HG03097 (cell line): ENCODE results near the gene OBSCN.

Experiments used
- ATAC-seq: cut with Tn5 transposase; IDR thresholded peaks from one replicate; pipeline ENCODE4 v1.9.1; 2021; ENCODE audit not compliant: unreplicated experiment, low FRiP score

The OBSCN gene, protein sequence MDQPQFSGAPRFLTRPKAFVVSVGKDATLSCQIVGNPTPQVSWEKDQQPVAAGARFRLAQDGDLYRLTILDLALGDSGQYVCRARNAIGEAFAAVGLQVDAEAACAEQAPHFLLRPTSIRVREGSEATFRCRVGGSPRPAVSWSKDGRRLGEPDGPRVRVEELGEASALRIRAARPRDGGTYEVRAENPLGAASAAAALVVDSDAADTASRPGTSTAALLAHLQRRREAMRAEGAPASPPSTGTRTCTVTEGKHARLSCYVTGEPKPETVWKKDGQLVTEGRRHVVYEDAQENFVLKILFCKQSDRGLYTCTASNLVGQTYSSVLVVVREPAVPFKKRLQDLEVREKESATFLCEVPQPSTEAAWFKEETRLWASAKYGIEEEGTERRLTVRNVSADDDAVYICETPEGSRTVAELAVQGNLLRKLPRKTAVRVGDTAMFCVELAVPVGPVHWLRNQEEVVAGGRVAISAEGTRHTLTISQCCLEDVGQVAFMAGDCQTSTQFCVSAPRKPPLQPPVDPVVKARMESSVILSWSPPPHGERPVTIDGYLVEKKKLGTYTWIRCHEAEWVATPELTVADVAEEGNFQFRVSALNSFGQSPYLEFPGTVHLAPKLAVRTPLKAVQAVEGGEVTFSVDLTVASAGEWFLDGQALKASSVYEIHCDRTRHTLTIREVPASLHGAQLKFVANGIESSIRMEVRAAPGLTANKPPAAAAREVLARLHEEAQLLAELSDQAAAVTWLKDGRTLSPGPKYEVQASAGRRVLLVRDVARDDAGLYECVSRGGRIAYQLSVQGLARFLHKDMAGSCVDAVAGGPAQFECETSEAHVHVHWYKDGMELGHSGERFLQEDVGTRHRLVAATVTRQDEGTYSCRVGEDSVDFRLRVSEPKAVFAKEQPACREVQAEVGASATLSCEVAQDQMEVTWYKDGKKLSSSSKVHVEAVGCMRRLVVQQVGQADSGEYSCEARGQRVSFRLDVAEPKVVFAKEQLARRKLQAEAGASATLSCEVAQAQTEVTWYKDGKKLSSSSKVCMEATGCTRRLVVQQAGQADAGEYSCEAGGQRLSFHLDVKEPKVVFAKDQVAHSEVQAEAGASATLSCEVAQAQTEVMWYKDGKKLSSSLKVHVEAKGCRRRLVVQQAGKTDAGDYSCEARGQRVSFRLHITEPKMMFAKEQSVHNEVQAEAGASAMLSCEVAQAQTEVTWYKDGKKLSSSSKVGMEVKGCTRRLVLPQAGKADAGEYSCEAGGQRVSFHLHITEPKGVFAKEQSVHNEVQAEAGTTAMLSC (N-terminal part only)

DNA sequence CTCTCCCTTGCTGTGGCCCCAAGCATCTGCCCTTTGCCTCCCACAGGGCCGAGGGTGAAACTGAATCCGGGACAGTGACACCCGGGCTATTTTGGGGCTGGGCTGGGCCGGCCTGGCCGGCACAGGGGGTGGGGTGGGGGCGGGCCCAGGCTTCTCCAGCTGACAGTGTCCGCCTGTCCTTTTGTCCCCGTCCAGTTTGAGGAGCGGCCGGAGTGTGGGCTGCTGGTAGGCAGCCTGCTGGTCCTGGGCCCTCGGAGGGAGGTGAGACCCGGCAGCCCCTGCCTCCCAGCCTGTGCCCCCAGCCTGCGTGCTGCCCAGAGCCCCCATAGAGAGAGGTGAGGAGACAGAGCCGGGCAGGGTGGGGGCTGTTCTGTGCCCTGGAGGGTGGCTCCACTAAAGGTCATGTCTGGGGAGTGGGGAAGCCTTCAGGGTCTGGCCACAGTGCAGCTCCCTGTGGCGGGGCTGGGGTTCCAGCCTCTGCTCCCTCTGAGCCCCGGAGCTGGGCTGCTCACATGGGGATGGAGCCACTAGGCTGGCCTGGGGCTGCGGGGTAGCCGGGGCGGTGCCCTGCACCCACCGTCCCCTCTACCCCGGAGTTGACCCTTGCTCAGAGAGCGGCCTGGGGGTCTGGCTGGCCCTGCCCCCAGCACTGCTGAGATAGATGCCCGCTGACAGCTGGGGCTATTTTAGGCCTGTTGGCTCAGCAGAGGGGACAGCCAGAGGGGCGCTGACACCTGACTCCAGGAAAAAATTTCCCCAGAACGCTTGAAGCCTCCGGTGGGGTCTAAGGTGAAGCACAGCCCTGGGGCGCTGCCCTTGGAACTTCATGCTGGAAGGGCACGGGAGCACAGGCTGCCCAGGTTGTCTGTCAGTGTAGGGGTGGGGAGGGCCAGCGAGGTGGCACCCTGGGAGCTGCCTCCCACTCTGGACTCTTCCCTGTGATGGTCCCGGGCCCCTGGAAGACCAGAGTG lies at the start of gene OBSCN:
Gene OBSCN (plus strand): TSS at position 194 of the 971 bp plus-strand sequence. CDS start 3,740 bp downstream, outside the sequence.
- ATAC-seq = no peak

DNA sequence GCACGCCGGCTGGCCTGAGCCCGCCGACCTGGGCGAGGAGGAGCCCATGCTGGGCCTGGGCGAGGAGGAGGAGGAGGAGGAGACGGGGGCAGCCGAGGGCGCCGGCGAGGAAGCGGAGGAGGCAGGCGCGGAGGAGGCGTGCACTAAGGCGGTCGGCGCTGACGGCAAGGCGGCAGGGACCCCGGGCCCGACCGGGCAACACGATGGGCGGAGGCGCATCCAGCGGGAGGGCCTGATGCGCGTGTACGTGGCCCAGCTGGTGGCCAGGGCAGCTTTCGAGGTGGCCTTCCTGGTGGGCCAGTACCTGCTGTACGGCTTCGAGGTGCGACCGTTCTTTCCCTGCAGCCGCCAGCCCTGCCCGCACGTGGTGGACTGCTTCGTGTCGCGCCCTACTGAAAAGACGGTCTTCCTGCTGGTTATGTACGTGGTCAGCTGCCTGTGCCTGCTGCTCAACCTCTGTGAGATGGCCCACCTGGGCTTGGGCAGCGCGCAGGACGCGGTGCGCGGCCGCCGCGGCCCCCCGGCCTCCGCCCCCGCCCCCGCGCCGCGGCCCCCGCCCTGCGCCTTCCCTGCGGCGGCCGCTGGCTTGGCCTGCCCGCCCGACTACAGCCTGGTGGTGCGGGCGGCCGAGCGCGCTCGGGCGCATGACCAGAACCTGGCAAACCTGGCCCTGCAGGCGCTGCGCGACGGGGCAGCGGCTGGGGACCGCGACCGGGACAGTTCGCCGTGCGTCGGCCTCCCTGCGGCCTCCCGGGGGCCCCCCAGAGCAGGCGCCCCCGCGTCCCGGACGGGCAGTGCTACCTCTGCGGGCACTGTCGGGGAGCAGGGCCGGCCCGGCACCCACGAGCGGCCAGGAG lies 49.5 kb upstream of the OBSCN start:
- no peak for ATAC-seq

DNA sequence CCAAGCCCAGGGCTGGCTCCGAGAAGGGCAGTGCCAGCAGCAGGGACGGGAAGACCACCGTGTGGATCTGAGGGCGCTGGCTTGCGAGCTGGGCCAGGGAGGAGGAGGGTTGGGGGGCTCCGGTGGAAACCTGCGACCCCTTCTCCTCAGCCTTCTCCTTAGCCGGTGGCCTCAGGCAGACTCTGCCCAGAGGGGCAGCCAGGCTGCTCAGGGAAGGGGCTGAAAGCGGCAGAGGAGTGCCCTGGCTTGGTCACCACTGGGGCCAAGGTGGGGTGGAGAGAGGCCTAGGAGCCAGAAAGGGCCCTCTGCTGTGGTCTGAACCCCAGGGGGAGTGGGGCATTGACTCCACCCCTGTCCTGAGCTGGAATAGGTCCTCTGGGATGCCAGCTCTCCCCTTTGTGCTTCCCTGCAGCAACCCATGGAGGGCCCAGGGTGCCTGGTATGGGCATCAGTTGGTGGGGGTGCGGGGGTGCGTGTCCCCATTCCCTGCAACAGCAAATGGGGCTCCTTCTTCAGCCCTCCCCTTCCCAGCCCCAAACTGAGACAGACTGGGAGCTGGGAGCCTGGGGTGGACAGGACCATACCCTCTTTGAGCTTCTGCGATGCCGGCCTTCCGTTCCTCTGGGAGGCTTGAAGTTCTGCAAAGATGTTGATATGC lies 48.7 kb upstream of the OBSCN start:
- no peak for ATAC-seq

DNA sequence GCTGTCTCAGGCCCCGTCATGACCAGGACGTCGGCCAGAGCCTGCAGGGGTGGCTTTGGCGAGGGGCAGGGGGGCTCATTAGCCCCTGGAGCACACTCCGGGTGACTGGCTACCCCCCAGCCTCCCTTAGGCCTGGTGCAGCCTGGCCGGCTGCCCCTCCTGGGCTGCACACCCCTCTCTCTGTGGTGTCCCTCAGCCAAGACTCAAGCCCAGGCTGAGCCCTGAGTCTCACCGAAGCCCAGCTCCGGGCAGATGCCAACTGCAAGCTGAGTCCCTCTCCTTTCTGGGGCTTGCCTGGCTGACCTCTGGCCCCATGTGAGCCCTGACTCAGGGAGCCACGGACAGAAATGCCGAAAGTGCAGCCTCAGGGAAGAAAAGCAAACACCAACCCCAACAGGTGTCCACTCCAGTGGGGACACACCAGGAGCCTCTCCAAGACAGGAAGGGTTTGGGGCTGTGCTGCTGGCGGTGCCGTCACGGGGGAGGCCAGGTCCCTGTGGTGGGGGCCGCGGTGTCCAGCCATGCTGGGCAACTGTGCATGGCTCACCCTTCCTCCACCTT lies 47.6 kb upstream of the OBSCN start:
- ATAC-seq = no peak

DNA sequence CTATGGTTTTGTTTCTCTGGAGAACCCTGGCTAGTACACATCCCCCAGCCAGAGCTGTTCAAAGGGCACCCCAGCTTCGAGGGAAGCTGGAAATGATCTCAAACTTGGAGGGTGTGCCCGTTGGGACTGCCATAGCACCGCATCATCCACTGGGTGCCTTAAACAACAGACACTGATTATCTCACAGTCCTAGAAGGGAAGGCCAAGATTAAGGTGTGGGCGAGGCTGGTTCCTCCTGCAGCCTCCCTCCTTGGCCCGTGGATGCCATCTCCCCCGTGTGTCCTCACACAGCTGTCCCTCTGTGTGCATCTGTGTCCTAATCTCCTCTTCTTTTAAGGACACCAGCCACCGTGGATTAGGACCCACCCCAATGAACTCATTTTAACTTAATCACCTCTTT lies 46.5 kb upstream of the OBSCN start:
- ATAC-seq = no peak

DNA sequence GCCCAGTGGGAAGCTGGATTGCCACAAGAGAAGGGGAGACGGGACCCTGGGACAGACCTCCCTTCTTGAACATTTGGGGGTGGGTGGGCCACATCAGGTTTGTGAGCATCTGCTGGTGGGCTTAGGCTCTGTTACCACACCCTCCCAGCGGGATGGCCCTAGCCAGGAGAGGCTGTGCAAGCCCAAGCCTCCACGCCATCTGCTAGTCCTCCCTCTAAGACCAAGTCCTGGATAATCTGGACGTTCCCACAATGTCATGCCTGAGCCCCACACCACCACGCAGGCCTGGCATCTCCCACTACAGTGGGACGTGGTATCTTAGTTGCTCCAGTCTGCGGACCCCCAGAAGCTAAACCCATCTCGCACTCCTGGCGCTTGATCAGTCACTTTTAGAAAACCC lies 46.0 kb upstream of the OBSCN start:
- ATAC-seq = no peak

DNA sequence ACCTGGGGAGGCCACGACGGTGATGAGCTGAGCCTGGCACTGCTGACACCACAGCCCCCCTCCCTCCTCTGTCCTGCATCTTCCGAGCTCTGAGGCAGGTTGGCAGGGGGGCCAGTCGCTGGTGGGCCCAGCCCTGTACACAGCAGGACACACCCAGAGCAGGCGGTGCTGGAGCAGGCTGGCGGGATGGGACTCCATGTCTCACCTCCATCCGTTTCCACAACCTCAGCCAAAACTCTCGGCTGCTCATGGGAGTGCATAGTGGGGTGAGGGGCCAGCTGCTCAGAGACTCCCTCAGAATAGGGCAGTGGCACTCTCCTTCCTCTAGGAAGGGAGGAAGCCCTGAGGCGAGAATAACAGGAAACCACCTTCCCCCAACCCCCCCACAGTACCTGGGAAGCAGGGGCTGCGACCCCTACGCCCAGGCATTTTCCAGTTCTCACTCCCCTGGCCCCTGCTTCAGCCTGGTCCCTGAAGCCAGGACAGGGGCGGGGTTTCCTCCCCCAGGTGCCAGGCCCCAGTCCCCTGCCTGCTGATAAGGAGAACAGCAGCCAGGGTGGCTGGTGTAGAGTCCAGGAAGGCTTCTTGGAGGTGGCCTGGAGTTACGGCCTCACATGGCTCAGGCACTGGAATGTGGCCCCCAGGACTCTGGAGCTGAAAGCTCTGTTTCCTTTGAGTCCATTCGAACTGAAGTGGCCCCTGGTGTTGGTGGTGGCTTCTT lies 45.4 kb upstream of the OBSCN start:
- no peak for ATAC-seq

DNA sequence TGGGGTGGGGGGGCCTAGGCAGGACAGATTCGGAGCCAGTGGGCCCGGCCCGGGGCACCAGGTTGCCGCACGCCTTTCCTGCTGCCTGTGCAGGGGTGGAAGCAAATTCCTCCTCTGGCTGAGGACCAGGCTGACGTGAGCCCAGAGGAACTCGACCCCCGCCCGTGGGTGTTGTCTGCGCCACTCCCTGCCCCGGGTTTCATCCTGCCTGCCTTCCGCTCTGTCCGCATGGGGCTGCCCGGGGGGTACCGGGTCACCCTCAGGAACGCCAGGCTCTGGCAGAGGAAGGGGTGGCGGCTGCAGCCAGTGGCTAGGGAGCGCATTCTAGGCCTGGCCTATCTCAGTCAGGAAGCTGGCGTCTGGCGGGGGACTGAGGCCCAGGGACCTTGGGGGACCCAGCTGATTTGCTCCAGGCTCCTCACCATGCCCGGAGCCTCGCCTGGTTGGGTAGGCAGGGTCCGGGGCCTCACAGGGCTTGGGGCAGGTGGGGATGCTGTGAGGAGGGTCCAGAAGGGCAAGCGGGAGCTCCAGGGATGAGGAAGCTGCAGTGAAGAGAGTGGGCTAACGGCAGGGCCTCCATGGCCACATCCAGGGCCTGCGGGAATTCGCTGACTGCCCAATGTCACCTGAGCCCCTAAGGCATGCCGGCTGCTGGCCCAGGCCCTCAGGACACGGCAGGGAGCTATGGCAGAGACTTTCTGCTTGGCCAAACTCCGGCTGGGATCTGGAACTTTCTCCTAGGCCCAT lies 44.7 kb upstream of the OBSCN start:
- ATAC-seq = no peak

DNA sequence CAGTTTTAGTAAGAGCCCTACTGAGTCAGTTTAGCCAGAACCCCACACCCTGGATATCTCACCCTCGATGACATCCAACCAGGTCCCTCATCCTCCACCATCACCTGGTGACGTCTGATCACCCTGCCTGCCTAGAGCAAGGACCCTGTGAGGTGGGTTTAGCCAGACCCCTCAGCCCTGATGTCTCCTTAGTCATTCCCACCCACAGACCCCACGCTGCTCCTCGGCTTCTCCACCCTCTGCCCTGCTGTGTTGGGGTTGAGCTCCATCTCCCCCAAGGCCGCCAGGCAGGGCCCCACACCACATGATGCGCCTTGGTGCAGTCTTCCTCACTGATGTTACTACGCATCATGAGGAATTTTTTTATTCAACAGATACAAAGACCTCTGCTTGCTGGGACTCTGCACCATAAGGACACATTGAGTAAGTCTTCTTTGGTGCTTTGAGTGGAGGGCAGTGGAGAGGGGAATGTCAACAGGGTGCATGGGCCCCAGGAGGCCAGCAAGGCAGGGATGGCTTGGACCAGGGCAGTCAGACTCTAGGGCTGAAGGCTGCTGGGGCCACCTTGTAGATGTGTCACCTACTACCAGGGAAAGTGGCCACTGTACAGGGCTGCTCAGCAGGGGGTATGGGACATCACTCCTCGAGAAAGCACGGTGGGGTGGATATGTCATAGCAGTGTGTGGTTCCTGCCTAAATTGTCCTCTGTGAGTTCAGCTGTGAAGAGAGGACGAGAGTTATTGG lies 43.9 kb upstream of the OBSCN start:
- ATAC-seq = no peak

DNA sequence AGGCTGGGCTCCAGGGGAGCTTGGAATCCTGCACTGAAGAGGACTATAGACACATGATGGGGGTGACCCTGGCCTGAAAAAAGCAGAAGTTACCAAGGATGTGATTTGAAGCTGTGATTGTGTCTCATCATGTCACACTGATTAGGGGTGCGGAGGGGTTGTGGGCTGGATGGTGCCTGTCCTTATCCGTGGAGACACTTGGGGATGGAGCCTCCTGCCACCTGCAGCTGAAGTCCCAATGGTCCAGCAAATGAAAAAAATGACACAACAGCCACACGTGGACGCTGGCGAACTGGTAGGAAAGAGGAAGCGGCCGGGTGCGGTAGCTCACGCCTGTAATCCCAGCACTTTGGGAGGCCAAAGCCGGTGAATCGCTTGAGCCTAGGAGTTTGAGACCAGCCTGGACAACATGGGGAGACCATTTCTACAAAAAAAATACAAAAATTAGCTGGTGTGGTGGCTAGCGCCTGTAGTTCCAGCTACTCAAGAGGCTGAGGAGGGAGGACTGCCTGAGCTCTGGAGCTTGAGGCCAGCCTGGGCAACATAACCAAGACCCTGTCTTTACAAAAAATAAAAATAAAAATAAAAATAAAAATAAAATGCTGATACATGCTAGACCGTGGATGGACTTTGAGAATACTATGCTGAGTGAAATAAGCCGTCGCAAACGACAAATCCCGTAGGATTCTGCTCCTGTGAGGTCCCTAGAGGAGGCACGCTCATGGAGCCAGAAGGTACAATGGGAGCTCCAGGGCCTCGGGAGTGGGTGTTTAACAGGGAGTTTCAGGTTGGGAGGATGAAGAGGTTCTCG lies 43.1 kb upstream of the OBSCN start:
- no peak for ATAC-seq

DNA sequence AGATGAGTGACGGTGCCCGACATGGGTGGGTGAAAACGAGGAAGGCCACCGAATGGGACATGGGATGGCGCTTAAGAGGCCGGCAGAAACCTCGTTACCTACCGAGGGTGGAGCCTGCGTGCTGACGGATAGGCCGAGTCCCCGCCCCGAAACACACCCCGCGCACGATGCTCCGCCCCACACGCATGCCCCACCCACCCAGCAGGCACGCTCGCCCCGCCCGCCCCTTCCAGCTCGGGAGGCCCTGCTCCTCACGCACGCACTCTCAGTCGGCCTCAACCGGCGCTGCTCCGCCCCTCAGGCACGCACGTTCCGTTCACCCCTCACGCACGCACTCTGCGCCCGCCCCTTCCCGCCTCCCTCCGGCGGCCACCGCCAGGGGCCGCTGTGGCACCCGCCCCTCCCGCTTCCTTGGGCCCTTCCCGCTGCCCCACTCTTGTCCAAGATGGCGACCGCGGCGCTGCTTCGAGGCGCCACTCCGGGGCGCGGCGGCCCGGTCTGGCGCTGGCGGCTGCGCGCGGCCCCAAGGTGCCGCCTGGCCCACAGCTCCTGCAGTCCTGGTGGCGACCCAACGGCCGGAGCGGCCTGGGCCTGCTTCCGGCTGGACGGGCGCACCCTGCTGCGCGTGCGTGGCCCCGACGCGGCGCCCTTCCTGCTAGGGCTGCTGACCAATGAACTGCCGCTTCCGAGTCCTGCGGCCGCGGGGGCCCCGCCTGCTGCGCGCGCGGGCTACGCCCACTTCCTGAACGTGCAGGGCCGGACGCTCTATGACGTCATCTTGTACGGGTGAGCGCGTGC lies 42.3 kb upstream of the OBSCN start, which contains the start of gene IBA57:
Gene IBA57 (plus strand): TSS at position 433 of the 798 bp plus-strand sequence. CDS start 13 bp downstream, at position 446.
- peak; percentile 81 for ATAC-seq

DNA sequence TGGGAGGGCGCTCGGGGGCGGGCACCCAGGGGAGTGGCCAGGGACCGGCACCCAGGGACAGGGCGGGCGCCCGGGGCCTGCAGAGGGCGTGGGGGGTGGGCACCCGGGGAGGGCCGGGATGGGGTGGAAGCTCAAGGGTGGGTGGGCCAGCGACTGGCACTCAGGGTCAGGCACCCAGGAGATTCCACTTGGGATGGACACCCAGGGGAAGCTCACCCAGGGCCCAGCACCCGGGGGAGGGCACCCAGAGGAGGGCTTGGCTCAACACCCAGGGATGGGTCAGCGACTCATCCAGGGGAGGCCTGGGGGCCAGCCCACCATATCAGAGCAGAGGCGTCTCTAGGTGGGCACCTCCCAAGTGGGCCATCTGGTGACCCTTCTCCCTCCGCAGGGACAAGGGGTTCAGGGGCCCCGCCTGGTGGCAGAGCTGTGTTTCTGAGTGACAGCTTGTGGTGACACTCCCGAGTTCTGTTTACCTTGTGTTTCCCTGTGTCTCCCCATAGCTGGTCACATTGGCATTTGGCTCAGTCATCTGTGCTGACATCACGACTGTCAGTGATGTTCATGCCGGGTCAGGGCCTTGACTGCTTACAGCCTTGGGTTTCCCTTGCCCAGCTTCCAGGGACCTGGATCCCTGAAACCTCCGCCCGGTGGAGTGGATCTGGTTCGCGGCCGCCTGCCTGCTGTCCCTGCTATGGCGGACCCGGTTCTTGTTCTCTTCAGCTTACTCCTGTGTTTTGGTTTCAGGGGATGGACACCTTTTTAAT lies 41.5 kb upstream of the OBSCN start:
- peak; percentile 6 for ATAC-seq

DNA sequence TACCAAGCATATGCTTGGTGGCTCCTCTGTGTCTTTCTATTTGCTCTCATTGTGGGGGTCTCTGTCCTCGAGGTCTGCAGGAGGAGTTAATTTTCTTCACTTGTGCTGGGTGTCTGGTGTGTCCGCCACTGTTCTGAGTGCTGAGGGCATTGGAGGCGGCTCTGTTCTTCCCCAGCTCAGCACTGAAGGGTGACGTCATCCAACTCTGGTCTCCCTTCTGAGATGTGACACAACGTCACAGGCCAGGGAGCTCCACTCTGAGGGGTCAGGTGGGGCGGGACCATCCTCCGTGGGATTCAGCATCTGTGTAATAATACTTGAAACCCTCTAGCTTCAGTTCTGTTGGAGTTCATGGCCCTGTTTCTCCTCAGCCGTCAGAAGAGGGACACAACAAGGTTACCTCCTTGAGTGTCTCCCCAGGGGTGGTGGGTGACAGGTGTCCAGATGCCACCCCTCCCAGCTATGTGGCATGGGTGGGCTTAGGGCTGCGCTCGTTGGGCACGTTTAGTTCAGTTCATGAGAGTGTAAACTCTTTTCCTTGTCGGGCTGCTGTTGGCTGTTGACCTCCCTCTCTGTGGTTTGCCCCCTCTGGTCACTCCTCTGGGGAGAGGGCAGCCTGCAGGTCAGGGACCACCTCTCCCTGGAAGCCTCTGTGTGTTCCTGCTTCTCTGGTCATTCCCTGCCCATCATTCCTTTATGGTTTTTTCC lies 39.1 kb upstream of the OBSCN start:
- no peak for ATAC-seq
